ENCODE measurements around the gene A3GALT2. TPM values are rescaled to one million over a fixed set of nuclear protein-coding genes. Genes with fewer than 3 reads are reported as not detected.

A3GALT2 gene
- total RNA-seq, 1 experiment from 2014 or later = not detected

- TF ChIP-seq ERG (CRISPR knock-in tag; IDR thresholded peaks at IDR 0.05) = no peak
These were observed 60.5 kb downstream of the A3GALT2 start (continued) for GRCh38 chr1:33260439-33260838.

- peaks cover 4% of the 10 kb centered on the region for H3K27me3 Mint-ChIP-seq (ENCODE audit: low read depth)
- H3K36me3 Mint-ChIP-seq = no peaks in the 10 kb centered on the region; the same call in 1 of the 2 replicates
- H3K4me1 Mint-ChIP-seq = peaks cover 33% of the 10 kb centered on the region
- CTCF ChIA-PET = interaction anchor here (1.4 kb wide), 1 partner anchor 120 kb away, joined by 3 read pairs; no protein-coding TSS in a partner anchor
- POLR2A ChIA-PET = no interaction called here
- H3K4me3 Mint-ChIP-seq = no peak overlapping the region
- DNase-seq (ENCODE audit: low spot score) = no peak
- no peaks in the 10 kb centered on the region for H3K9me3 Mint-ChIP-seq
- no peak overlapping the region for H3K27ac Mint-ChIP-seq
- no peak for ATAC-seq
- TF ChIP-seq NR2C2 (CRISPR knock-in tag; IDR thresholded peaks at IDR 0.05) = no peak
- no peak for TF ChIP-seq ARID4B (CRISPR knock-in tag; IDR thresholded peaks at IDR 0.05; ENCODE audit: borderline replicate concordance)
- no peak for TF ChIP-seq NR3C1 (CRISPR knock-in tag; conservative IDR thresholded peaks at IDR 0.05; ENCODE audit: low read depth)
- no peak for TF ChIP-seq ZNF425 (CRISPR knock-in tag; conservative IDR thresholded peaks at IDR 0.05)
- TF ChIP-seq MAX (CRISPR knock-in tag; IDR thresholded peaks at IDR 0.05) = no peak
These were observed 61.0 kb downstream of the A3GALT2 start for GRCh38 chr1:33259879-33260278.

GRCh38 chr1:33258788-33259274 is 62.1 kb downstream of the A3GALT2 start:
- POLR2A ChIA-PET = no interaction called here
- H3K27ac Mint-ChIP-seq = no peak overlapping the region
- no peak overlapping the region for H3K4me3 Mint-ChIP-seq
- ATAC-seq (no peak), DNase-seq (ENCODE audit: low spot score) (no peak)
- CTCF ChIA-PET = interaction anchor here (1.4 kb wide), 1 partner anchor 121 kb away, joined by 5 read pairs; no protein-coding TSS in a partner anchor
- no peaks in the 10 kb centered on the region; the same call in 1 of the 2 replicates for H3K36me3 Mint-ChIP-seq
- no peaks in the 10 kb centered on the region for H3K9me3 Mint-ChIP-seq
- H3K27me3 Mint-ChIP-seq (ENCODE audit: low read depth) = peaks cover 14% of the 10 kb centered on the region
- H3K4me1 Mint-ChIP-seq = peaks cover 34% of the 10 kb centered on the region
- no peak for TF ChIP-seq NFE2L1 (CRISPR knock-in tag; IDR thresholded peaks at IDR 0.05)
- TF ChIP-seq ZNF512 (CRISPR knock-in tag; IDR thresholded peaks at IDR 0.05; ENCODE audit: borderline replicate concordance) = no peak
- TF ChIP-seq FOXP4 (CRISPR knock-in tag; IDR thresholded peaks at IDR 0.05) = no peak
- TF ChIP-seq ESRRA (CRISPR knock-in tag; IDR thresholded peaks at IDR 0.05; ENCODE audit: borderline replicate concordance) = no peak
- no peak for TF ChIP-seq ZNF317 (CRISPR knock-in tag; IDR thresholded peaks at IDR 0.05; ENCODE audit: borderline replicate concordance, low read depth)
- TF ChIP-seq MAX (CRISPR knock-in tag; IDR thresholded peaks at IDR 0.05) = no peak
- TF ChIP-seq ATF3 (CRISPR knock-in tag; conservative IDR thresholded peaks at IDR 0.05) = no peak
- no peak for TF ChIP-seq EMX1 (CRISPR knock-in tag; IDR thresholded peaks at IDR 0.05)
- no peak for TF ChIP-seq CREB1 (CRISPR knock-in tag; IDR thresholded peaks at IDR 0.05)
- TF ChIP-seq USF1 (CRISPR knock-in tag; IDR thresholded peaks at IDR 0.05) = no peak
- TF ChIP-seq CTCF (IDR thresholded peaks at IDR 0.05) = no peak

All from WTC11 (cell line).